GM19438 (cell line): ENCODE results near the gene PREX1.

Source experiments
- ATAC-seq: cut with Tn5 transposase; IDR thresholded peaks from one replicate; pipeline ENCODE4 v1.9.1; 2021; ENCODE audit warnings: low read depth; ENCODE audit not compliant: unreplicated experiment

PREX1 gene

GRCh38 chr20:48738399-48739304 lies 89.1 kb downstream of the PREX1 start:
- ATAC-seq = peak; percentile 48

GRCh38 chr20:48738094-48738398 lies 89.8 kb downstream of the PREX1 start:
- ATAC-seq = no peak

- no peak for ATAC-seq
Observed at GRCh38 chr20:48737434-48738093, 90.2 kb downstream of the PREX1 start.

- no peak for ATAC-seq
Observed at GRCh38 chr20:48736636-48737035, 91.2 kb downstream of the PREX1 start.

GRCh38 chr20:48736231-48736630 lies 91.6 kb downstream of the PREX1 start:
- ATAC-seq = no peak

- ATAC-seq = no peak
Observed at GRCh38 chr20:48735112-48735511, 92.7 kb downstream of the PREX1 start.

- ATAC-seq = no peak
Observed at GRCh38 chr20:48734104-48734749, 93.6 kb downstream of the PREX1 start.

- no peak for ATAC-seq
Observed at GRCh38 chr20:48733296-48733790, 94.5 kb downstream of the PREX1 start.

GRCh38 chr20:48732081-48732829 lies 95.5 kb downstream of the PREX1 start:
- no peak for ATAC-seq

GRCh38 chr20:48731536-48731935 lies 96.3 kb downstream of the PREX1 start:
- no peak for ATAC-seq

- no peak for ATAC-seq
Observed at GRCh38 chr20:48730977-48731376, 96.8 kb downstream of the PREX1 start.

GRCh38 chr20:48729538-48729937 lies 98.3 kb downstream of the PREX1 start:
- ATAC-seq = no peak

- no peak for ATAC-seq
Observed at GRCh38 chr20:48728042-48728825, 99.6 kb downstream of the PREX1 start.

- ATAC-seq = no peak
Observed at GRCh38 chr20:48727226-48727625, 100.6 kb downstream of the PREX1 start.

GRCh38 chr20:48725555-48725991 lies 102.2 kb downstream of the PREX1 start:
- ATAC-seq = no peak

- no peak for ATAC-seq
Observed at GRCh38 chr20:48724891-48725554, 102.8 kb downstream of the PREX1 start.

GRCh38 chr20:48724382-48724781 lies 103.4 kb downstream of the PREX1 start:
- ATAC-seq = no peak

- ATAC-seq = no peak
Observed at GRCh38 chr20:48723308-48724264, 104.2 kb downstream of the PREX1 start.
